Stimulated activated CD4-positive, alpha-beta T cell treated with anti-CD3 and anti-CD28 coated beads, Interleukin-2, amount 100 ng/mL, for 24 hours (primary cell): ENCODE measurements around the gene ATXN7.

ENCODE experiments used
- DNase-seq, 2 donors: peaks; one replicate each; pipeline ENCODE4 v3.0.0-alpha.2; 2020

The ATXN7 gene

DNA sequence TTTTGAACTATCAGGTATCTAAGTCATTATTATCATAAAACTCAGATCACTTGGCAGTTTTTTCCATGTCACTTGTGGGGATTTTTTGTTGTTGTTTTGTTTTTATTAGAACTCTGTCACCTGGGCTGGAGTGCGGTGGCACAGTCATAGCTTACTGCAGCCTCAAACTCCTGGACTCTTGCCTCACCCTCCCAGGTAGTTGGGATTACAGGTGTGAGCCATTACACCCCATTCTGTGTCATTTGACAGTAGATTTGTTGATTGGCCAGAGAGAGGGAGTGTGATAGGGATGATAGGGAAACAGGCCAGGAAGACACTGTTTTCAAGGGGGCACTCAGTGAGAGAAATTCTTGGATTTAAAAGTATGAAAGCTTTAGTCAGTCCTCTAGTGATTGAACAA lies 103.2 kb downstream of the ATXN7 start:
- DNase-seq, result no peak

DNA sequence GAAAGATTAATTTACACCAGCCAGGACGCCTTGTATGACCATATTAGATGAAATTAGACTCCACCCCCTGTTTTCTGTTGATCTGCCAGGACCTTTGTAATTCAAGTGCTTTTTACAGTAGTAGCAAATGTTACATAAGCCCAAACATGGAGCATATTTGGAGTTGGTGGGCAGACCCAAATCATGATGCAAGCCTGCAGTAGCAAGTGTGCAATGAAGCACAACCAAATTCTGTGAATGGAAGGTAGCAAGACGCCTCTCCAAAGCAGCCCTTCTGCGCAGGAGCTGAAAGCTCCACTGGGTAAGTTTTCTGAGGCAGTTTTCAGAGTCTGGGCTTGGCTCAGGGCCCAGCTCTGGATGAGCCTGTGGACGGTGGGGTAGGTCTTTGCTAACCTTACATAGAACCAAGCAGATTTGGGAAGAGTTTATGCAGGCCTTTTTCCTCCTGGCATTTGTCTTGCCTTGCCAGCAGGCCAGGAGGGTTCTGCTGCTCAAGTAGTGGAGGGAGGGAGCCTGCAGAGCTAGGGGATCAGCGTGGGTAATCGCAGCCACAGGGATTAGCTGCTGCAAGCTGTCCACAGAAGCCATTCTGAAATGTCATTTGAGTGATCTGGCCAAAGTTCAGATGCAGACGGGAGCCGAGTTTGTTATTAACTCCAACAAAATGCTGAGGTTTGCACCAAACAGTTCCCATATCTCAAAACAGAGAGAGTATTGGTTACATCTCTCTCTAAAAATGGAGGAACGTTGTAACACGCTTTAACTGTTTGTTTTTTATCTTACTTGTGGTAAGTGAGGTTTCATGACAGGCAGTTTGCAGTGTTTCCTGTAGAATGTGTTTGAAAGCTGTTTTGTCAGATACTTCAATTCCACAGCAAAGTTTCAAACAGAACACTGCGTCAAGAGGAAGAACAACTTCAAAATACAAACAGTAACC lies 104.3 kb downstream of the ATXN7 start:
- no peak for DNase-seq

DNA sequence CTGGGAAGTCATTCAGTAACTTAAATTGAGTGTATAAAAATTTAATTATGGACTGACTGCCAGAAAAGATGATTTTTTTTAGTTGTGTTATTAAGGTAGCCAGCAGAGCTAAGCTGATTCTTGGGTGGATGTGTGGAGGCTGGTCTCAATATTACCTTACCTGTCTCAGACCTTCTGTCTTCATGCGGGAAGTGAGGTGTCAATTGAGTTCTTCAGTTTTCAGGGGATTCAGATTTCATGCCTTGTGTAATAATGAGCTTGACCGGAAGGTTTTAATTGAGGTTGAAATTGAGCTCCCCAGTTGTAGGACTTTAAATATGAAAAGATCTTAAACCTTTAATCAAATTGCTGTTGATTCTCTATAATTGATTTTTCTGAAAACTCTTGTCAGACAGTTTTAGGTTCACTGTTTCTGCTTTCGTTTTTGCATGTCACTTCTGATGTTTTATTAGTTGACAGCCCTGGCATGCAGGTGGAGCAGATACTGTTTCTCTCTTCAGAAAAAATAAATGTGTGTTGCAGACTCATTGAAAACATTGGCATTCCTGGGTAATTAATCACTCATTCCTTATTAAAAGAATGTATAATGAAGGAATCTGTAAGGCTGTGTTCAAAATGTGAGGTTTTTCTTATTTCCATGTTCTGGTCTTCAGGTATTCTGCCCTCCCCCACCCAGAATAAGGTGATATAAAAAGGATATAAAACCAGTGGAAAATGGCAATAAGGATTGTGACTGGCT lies 105.1 kb downstream of the ATXN7 start:
- no peak for DNase-seq

DNA sequence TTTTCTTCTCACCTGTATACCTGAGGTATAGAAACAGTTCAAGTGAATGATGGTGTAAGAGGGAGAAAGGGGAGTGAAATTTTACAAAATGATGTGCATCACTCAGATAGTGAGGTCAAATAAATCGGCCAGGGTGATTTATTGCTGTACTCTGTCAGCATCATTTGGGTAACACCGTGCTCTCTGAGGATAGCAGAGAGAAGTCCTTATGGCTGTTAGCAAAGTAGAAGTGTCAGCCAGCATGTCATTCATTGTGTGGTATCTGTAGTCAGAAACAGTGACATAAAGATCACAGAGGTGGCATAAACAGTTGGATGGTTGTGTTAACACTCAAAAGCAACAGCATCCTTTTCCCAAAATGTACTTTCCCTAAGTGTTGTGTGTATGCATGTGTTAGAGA lies 106.2 kb downstream of the ATXN7 start:
- DNase-seq, result no peak

DNA sequence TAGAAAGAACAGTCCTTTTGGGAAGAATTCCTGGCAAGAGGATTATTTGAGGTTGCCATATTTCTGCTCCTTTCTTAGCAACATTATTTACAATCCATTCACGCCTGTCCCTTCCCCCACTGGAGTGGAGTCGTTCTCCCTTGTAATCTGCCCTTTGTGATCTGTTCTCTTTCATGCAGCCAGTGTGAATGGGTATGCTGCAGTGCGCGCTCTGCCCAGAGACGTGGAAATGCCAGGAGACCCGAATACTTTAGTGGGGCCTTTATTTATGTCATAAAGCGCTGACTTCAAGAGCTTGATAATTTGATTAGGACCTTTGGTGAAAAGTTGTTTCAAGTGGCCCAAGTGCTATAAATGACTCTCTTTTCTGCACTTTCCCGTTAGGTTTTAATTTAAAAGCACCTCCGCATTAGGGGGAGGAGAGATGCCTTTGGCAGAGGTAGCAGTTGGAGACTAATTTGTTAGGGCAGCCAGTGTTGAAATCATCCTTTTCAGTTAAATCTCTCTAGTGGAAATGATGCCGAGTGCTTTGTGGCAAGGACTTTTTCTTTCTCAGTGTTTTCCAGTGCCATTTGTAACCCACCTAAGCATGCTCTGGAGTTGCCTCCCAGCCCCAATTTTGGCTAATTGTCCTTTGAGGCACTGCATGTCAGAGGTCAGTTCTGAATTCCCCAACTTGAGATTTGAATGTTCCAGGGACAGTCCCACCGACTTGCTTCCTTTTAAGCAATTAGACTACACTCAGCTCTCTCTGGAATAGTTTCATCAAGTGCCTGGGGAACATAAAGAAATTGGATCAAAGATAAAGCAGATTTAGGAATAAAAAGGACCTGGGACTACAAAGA lies 107.2 kb downstream of the ATXN7 start:
- DNase-seq, result no peak

DNA sequence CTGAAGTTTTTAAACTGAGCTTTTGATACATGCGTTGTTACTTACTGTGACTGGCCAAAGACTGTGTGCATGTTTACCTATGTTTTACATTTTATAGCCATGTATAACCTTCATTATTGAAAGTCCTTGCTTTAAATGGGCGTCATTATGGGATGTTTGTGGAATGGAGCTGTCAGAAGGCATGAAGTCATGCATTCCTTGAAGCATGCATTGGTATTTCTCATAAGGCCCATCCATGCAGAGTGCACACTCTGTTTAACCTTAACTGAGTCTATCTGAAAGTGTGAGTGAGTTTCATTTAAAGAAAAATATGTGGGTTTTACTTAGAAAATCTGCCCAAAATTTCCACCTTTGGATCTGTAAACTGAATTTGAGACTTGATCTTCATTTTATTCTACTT lies 108.5 kb downstream of the ATXN7 start:
- no peak for DNase-seq

DNA sequence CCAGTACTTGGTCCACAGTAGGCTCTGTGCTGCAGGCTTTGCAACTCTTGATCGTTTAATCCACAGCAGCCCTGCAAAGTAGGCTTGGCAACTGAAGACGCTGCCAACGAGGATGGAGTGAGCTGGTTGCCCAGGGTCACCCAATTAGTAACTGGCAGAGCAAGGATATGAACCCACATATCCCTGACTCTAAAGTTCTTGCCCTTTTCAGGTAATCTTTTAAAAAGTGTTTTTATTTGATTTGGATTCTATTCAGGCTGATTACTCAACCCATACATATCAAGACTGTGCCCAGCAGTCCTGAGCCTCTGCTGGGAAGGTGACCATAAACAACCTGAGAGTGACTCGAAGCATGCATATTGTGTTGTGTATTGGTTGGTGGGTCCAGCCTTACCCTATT lies 109.3 kb downstream of the ATXN7 start:
- DNase-seq, result no peak

DNA sequence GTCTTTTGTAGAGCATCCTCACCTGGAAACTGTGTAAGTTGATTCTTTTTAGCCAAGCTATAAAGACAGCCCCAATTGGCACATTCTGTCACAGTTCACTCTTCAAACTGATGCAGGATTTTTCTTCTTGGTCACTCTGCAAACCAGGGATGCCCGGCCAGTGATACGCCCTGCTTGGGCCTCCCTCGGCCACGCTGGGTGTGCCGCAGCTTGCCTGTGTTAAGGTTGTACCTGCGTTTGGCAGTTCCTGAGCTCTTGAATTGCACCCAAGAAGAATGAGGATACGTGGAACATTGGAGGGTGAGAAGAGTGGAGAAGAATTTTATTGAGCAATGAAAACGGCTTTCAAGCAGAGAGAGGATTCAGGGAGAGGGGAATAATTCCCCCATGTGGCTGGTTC lies 109.7 kb downstream of the ATXN7 start:
- DNase-seq, result no peak

DNA sequence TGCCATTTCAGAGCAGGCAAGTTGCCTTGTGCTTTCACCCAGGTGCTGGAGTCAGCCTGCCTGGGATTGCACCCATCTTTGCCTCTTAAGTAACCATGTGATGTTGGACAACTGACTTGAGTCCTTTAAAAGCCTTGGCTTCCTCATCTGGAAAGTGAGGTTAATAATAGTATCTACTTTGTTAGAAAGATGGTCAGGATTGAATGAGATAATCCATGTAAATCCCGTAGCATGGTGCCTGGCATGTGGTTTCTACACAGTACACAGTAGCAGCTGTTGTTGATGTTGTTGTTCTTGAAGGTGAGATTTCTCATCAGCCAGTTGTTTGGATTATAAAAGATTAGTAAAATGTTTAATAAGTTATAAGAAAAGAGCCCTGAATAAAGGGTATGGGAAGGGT lies 110.8 kb downstream of the ATXN7 start:
- DNase-seq, result no peak

DNA sequence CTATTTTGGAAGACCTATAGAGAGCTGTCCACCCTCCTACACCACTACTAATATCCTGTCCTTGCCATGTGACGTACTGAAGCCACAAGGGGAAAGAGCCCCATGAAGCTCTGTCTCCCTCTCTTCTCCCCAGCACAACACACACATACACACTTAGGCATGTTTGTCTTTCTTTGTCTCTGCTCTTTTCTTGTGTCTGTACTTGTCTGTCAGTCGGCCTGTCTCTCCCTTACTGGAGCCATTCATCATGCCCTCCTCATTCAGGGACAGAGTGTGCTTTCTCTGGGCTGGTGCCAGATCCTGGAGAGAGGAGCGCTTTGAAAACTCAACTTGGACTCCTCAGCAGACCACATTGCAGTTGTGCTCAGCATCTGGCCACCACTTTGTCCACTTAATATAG lies 112.1 kb downstream of the ATXN7 start:
- no peak for DNase-seq

DNA sequence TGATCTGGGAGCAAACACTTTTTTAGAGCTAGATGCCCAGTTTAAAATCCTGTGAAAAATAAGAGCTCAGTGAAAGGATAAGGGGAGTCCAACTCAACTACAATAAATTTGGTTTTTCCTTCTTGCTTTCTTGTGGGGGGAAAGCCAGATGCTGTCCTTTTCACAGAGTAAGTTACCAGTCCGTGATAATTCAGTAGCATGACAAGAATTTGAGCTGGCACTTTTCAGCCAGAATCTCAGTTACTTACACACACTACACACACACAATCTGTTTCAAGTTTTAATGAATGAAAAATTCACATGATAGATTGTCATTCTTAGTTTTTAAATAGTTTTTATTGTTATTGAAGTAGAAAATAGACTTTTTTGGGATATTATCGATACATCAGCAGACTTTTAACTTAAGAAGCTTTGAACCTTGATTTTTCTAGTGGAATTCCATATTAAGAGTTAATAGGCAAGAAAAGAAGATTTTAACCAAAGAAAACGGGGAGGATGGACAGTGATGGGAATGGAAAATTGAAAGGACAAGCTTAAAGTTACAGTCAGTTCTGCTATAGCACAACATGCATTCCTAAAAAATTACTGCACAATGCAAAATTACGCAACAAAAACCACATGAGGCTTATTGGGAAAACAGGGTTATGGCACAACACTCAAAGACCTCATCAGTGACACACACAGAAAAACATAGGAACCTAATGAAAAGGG lies 112.6 kb downstream of the ATXN7 start:
- no peak for DNase-seq

DNA sequence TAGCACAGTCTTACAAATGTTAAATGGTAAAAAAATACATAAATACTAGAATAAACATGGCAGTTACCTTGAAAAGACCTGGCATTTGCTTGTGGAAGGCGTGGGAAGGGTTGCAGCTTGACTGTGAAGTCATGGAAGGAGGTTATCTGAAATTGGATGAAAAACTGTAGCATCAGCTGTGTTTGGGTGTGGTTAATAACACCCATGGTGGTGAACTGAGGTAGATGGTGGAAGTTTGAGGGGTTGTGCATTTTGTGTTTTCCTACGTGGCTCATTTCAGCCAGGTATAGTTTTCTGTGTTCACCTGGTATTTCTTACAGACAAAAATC lies 113.2 kb downstream of the ATXN7 start:
- no peak for DNase-seq

DNA sequence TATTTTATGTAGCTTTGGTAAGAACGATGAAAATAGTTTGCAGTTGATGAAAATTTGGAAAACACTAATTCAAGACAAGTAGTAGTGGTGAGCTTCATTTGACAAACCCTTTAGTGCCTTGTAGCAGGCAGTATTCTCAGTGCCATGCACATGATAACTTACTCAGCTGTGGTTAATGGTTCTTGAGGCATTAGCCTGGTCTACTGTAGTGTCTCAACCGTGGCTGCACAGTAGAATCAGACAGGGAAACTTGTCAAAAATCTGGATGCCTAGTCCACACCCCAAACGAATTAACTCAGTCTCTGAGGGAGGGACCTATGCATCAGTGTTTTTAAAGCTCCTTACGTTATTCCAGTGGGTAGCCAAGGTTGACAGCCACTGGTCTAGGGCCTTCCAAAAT lies 114.2 kb downstream of the ATXN7 start:
- no peak for DNase-seq

DNA sequence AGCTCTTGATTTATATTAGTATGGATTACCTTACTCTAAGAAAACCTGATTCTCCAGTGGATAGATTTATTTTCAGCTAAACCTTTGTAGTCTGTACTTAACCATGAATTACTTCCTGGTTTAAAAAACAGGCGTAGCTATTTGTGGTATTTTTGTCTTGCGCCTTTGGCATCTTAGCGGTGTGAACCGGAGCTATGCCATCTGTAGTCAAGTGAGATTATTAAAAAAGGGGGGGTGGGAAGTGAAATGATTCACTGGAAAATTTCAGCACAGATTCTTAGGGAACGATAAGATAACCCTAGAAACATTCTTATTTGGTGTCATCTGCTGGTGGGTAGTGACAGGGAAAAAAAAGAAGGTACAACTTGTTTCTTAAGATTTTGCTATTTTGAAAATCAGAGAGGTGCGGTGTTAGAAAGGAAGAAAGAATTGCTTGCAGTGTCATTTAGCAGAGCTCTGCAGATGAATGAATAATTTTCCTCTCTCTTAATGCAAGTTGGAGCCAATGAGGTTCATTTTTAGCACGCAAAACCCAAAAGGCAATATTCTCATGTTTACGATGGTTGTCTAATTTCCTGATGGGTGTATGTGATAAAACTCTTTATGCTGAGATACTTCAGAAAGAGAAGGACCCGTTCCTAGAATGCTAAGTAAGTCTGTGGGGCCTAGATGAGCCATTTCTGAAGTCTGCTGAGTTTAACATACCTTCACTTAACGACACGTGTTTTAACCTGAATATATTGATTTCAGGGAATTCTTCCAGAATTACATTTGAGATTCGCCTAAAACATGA lies 115.6 kb downstream of the ATXN7 start:
- DNase-seq, result no peak

DNA sequence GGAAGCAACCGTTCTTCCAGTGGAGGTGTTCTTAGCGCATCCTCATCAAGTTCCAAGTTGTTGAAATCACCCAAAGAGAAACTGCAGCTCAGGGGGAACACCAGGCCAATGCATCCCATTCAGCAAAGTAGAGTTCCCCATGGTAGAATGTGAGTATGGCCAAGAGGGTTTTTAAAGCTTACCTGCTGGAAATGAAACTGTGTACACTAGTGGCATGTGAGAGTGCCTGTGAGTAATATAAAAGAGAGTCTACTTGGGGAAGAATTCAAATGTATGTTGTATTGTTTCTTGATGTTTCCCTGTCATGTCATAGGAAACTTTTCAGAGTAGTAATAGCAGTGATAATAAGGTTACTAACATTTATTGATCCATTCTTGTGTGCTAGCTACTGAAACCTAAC lies 116.4 kb downstream of the ATXN7 start:
- DNase-seq, result no peak

DNA sequence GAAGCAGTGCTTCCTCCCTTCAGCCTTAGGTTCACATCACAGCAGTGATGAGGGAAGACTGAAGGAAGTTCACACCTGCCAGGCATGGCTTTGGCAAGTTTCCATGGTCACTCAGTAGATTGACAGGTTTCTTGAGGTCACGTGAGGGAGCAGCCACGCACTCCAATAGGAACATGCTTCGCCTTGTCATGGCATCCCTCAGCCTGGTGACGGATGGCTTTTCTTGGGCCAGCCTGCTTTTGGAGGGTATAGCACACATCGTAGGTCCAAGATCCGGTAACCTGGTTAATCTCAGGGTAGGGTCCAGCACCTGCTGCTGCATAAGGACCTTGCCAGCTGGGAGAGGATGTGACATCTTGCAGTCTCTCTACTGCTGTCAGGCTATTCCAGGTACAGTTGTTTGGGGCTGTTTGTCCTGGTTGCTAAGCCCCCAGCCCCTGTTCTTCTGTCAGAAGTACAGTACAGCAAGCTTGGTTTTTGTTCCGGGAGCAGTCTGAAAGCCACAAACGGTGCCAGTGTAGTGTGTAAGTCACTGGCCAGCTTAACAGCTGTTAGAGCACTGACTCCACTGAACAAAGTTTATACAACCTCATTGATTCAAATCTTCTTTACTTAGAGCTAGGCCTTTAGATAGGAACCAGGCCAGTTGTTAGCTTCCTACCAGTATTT lies 117.3 kb downstream of the ATXN7 start:
- DNase-seq, result no peak

DNA sequence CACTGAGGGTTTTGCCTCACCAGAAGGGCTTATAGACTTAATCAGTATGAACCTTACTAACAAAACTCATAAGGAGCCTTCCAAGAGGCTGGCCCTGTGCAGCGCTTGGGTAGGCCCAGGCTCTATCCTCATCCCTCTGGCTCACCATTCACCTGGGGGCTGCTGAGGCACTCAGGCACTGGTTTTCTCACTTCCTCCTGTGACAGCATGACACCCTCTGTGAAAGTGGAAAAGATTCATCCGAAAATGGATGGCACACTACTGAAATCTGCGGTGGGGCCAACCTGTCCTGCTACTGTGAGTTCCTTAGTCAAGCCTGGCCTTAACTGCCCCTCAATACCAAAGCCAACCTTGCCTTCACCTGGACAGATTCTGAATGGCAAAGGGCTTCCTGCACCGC lies 118.3 kb downstream of the ATXN7 start:
- no peak for DNase-seq

DNA sequence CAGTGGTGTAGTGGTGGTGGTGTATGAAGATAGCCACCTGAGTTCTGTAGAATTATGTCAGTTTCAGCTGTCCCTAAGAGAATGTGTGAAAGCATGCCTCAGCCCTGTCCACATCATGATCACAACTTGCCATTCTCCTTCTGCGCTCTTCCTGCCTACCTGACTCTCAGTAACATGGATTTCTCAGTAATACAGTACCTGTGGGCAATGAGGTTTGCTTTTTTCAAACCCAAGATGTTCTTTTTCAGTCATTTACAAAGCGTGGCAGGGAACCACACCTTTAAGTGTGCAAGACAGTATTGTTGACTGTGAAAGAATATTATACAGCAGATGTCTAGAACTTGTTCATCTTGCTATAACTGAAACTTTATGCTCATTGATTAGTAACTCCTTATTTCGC lies 120.7 kb downstream of the ATXN7 start:
- DNase-seq, result no peak

DNA sequence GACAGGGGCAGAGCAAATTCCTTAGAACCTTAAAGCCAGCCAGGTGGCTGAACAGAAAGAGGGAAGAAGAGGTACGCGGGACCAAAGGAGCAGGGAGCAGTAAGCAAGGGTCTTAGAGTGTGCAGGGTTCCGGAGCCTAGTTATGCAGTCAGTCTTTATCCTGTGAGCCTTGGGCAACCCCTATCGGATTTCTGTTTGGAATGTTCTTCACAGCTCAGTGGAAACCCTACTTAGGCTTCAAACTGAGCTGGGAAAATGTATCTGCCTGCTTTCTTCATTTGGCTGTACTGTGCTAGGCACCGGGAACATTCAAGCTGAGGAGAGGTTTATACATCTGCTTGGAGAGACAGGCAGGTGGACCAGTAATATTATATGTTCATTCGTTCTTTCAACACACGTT lies 122.5 kb downstream of the ATXN7 start:
- no peak for DNase-seq

DNA sequence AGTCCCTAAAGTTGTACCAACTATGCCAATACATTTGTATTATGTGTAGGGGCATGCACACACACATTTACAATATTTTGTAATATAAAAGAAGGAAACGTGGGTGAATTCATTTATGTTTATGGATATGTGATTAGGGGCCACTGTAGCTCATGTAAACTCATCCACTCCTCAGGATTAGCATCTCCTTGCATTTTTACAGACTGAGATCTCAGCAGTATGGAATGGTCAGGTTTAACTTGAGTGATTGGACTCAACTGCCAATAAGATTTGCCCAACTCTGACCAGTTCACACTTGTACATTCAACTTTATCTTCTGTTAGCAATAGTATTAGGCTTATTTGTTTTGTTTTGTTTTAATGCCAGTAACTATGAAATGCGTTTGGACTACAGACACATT lies 123.2 kb downstream of the ATXN7 start:
- no peak for DNase-seq

DNA sequence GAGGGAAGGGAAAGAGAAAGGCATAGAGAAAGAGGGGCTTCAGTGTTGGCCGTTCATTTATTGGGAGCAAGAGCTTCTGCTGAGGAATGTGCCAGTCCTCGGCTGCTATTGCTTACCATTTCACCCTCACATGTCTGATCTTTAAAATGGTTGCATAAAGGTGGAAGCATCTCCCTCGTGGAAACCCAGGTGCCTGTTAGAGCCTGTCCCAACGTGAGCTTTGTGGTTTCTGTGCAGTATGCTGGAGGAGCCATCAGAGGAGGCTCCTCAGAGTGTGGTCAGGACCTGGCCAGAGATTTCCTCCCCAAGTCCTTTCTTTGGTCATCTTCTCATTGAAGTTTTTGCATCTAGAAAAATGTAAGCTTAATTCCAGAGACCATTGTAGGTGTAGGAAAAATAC lies 125.3 kb downstream of the ATXN7 start:
- no peak for DNase-seq

DNA sequence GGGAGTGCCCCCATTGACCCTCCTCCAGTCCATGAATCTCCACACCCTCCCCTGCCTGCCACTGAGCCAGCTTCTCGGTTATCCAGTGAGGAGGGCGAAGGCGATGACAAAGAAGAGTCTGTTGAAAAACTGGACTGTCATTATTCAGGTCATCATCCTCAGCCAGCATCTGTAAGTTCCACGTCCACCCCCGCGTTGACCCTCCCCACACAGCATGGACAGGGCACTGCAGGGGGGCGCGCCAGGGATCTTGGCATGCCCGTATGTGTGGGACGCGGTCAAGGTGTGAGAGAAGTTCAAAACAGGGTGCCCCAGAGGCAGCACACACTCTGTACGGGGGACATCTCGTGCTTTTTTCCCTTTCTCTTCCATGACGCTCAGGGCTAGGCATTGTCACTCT lies 126.5 kb downstream of the ATXN7 start:
- no peak for DNase-seq
